Mesenchymal stem cell (in vitro differentiated cells and primary cell): Measurements from ENCODE around the gene SRGAP1.

ENCODE experiments used
- DNase-seq: peaks from one replicate; pipeline ENCODE4 v3.0.0-alpha.2; 2013
- H2AFZ ChIP-seq: one replicate; pipeline ENCODE4 v1.6.1; 2013; ENCODE audit warnings: low read depth, mild to moderate bottlenecking, control low read depth, inconsistent platforms, low read length, moderate library complexity
- H2AK5ac ChIP-seq: 2 replicates; pipeline ENCODE4 v1.6.1; 2013; ENCODE audit warnings: low read length, moderate library complexity, mild to moderate bottlenecking, inconsistent platforms; ENCODE audit not compliant: severe bottlenecking
- H2BK120ac ChIP-seq: one replicate; pipeline ENCODE4 v1.6.1; 2013; ENCODE audit warnings: low read depth, mild to moderate bottlenecking, inconsistent platforms, low read length, moderate library complexity
- H2BK12ac ChIP-seq, 2 experiments: one replicate each; pipeline ENCODE4 v1.6.1; 2013; ENCODE audit warnings: inconsistent platforms in 2 of 2, low read length in 2 of 2, mild to moderate bottlenecking in 2 of 2, moderate library complexity in 2 of 2, control low read depth in 1 of 2
- H2BK15ac ChIP-seq: one replicate; pipeline ENCODE4 v1.6.1; 2013; ENCODE audit warnings: mild to moderate bottlenecking, low read depth, inconsistent platforms; ENCODE audit not compliant: poor library complexity, severe bottlenecking
- H2BK5ac ChIP-seq: 2 replicates; pipeline ENCODE4 v1.6.1; 2013; ENCODE audit warnings: low read depth, mild to moderate bottlenecking, low read length, control low read depth, inconsistent platforms; ENCODE audit not compliant: poor library complexity, severe bottlenecking
- H3K14ac ChIP-seq, 2 experiments: one replicate each; pipeline ENCODE4 v1.6.1; 2013; ENCODE audit warnings: inconsistent platforms in 2 of 2, low read length in 2 of 2, control low read depth in 1 of 2, mild to moderate bottlenecking in 1 of 2, moderate library complexity in 1 of 2
- H3K18ac ChIP-seq, 2 experiments: one replicate each; pipeline ENCODE4 v1.6.1; 2013; ENCODE audit warnings: inconsistent platforms in 2 of 2, low read length in 2 of 2, control low read depth in 1 of 2, low read depth in 1 of 2, mild to moderate bottlenecking in 1 of 2
- H3K23ac ChIP-seq, 2 experiments: one replicate each; pipeline ENCODE4 v1.6.1; 2013; ENCODE audit warnings: inconsistent platforms in 2 of 2, low read length in 2 of 2, mild to moderate bottlenecking in 2 of 2, moderate library complexity in 2 of 2, control low read depth in 1 of 2
- H3K27ac ChIP-seq: 2 replicates; pipeline ENCODE4 v1.5.1; 2013; ENCODE audit warnings: mild to moderate bottlenecking, moderate library complexity, low read length, control low read depth, inconsistent platforms; ENCODE audit not compliant: poor library complexity, severe bottlenecking
- H3K27me3 ChIP-seq, 2 experiments: 2 replicates each; pipeline versions ENCODE4 v1.6.1 to v1.7.0; 2013; ENCODE audit warnings: low read length in 2 of 2, mild to moderate bottlenecking in 2 of 2, moderate library complexity in 2 of 2, control low read depth in 1 of 2, inconsistent platforms in 1 of 2; ENCODE audit not compliant: control insufficient read depth in 1 of 2, insufficient read depth in 1 of 2
- H3K36me3 ChIP-seq, 2 experiments: 2 replicates each; pipeline versions ENCODE4 v1.6.1 to v1.7.0; 2013; ENCODE audit warnings: low read length in 2 of 2, control low read depth in 1 of 2, inconsistent platforms in 1 of 2, low read depth in 1 of 2, mild to moderate bottlenecking in 1 of 2; ENCODE audit not compliant: insufficient read depth in 2 of 2, control insufficient read depth in 1 of 2
- H3K4ac ChIP-seq, 2 experiments: one replicate each; pipeline ENCODE4 v1.6.1; 2013; ENCODE audit warnings: inconsistent platforms in 2 of 2, low read length in 2 of 2, mild to moderate bottlenecking in 2 of 2, moderate library complexity in 2 of 2, control low read depth in 1 of 2, low read depth in 1 of 2
- H3K4me1 ChIP-seq: 2 replicates; pipeline ENCODE4 v1.6.1; 2013; ENCODE audit warnings: low read depth, low read length, control low read depth; ENCODE audit not compliant: control insufficient read depth, insufficient read depth
- H3K4me2 ChIP-seq: 2 replicates; pipeline ENCODE4 v1.6.1; 2013; ENCODE audit warnings: low read length, mild to moderate bottlenecking, inconsistent platforms; ENCODE audit not compliant: poor library complexity, severe bottlenecking
- H3K4me3 ChIP-seq, 2 experiments: 2 replicates each; pipeline versions ENCODE4 v1.5.1 to v1.7.0; 2013; ENCODE audit warnings: low read length in 2 of 2, mild to moderate bottlenecking in 2 of 2, control low read depth in 1 of 2, low read depth in 1 of 2; ENCODE audit not compliant: insufficient read depth in 1 of 2
- H3K79me1 ChIP-seq: replicated peaks from 2 replicates; pipeline ENCODE4 v1.6.1; 2013; ENCODE audit warnings: mild to moderate bottlenecking, control low read depth, low read length, inconsistent platforms; ENCODE audit not compliant: poor library complexity, severe bottlenecking
- H3K9ac ChIP-seq: 2 replicates; pipeline ENCODE4 v1.7.0; 2013; ENCODE audit warnings: mild to moderate bottlenecking, low read length, moderate library complexity
- H3K9me3 ChIP-seq: 2 replicates; pipeline ENCODE4 v1.7.0; 2013; ENCODE audit warnings: mild to moderate bottlenecking, low read length; ENCODE audit not compliant: control insufficient read depth
- H4K8ac ChIP-seq: one replicate; pipeline ENCODE4 v1.6.1; 2013; ENCODE audit warnings: inconsistent platforms, mild to moderate bottlenecking, low read length, moderate library complexity
- H4K91ac ChIP-seq: one replicate; pipeline ENCODE4 v1.6.1; 2013; ENCODE audit warnings: mild to moderate bottlenecking, low read length, inconsistent platforms
- WGBS: methylation state at CpG from one replicate; pipeline ENCODE4 v1.1.7; 2013; ENCODE audit warnings: mixed read lengths; 5-methylcytosine and 5-hydroxymethylcytosine counted together

SRGAP1 gene

GRCh38 chr12:64107776-64108175, 263.3 kb downstream of the SRGAP1 start:
- no peak overlapping the region for H2BK120ac ChIP-seq
- H3K27me3 ChIP-seq = no peaks in the 10 kb centered on the region
- H3K36me3 ChIP-seq = peaks cover 8 to 95% of the 10 kb centered on the region in 2 experiments
- no peak overlapping the region for H3K14ac ChIP-seq
- no peak overlapping the region for H3K27ac ChIP-seq
- no peak overlapping the region for H2AK5ac ChIP-seq
- H2BK15ac ChIP-seq = no peak overlapping the region
- WGBS = 100% methylated on average over 1 of the region's 1 CpG
- H2BK12ac ChIP-seq = no peak overlapping the region
- no peak overlapping the region for H2BK5ac ChIP-seq
- no peak overlapping the region for H4K91ac ChIP-seq
- no peak overlapping the region for H3K4ac ChIP-seq
- no peak overlapping the region for H3K4me3 ChIP-seq
- H3K9ac ChIP-seq = no peak overlapping the region
- H4K8ac ChIP-seq = no peak overlapping the region
- H3K4me2 ChIP-seq = no peak overlapping the region
- H3K9me3 ChIP-seq = no peaks in the 10 kb centered on the region
- H3K4me1 ChIP-seq = no peaks in the 10 kb centered on the region
- H2AFZ ChIP-seq = no peak overlapping the region
- no peak for DNase-seq
- H3K79me1 ChIP-seq = peaks cover 2% of the 10 kb centered on the region
- H3K23ac ChIP-seq = no peak overlapping the region
- no peak overlapping the region for H3K18ac ChIP-seq

DNA sequence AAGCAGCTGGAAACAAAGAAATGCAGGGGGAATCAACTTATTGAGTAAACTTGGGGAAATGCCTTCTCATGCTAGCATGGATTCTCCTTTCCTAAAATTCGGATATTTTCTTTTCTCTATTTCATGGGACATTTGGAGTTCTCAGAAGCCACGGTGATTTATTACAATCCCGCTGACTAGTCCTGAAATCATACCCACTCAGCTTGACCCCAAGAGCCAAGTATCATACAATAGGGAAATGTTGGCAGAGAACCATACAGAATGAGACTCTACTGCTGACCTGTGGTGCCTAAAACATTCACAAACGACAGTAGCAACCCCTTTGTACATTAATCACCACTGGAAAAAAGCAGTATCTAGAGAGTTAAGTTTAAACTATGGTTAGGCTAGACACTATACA, 265.2 kb downstream of the SRGAP1 start:
- Histone ChIP-seq H2AFZ (no peak overlapping the region), H2BK12ac (no peak overlapping the region), H3K9me3 (no peaks in the 10 kb centered on the region), H3K4me1 (no peaks in the 10 kb centered on the region), H4K8ac (no peak overlapping the region), H3K9ac (no peak overlapping the region), H3K36me3 (peaks cover 10 to 97% of the 10 kb centered on the region in 2 experiments), H3K18ac (no peak overlapping the region), H3K14ac (no peak overlapping the region), H3K79me1 (peaks cover 2% of the 10 kb centered on the region), H3K27me3 (no peaks in the 10 kb centered on the region), H2BK15ac (no peak overlapping the region), H4K91ac (no peak overlapping the region), H3K4ac (no peak overlapping the region), H2AK5ac (no peak overlapping the region), H2BK120ac (no peak overlapping the region), H2BK5ac (no peak overlapping the region), H3K23ac (no peak overlapping the region), H3K27ac (no peak overlapping the region), H3K4me2 (no peak overlapping the region), H3K4me3 (no peak overlapping the region)
- DNase-seq = no peak
- 95% methylated on average over 3 of the region's 4 CpGs for WGBS

GRCh38 chr12:64110864-64111263, 266.4 kb downstream of the SRGAP1 start:
- H3K18ac ChIP-seq = no peak overlapping the region
- no peak overlapping the region for H3K4me3 ChIP-seq
- no peak overlapping the region for H3K23ac ChIP-seq
- no peak overlapping the region for H2BK12ac ChIP-seq
- H2AK5ac ChIP-seq = no peak overlapping the region
- H4K8ac ChIP-seq = no peak overlapping the region
- H2BK15ac ChIP-seq = no peak overlapping the region
- H3K27ac ChIP-seq = no peak overlapping the region
- no peaks in the 10 kb centered on the region for H3K4me1 ChIP-seq
- H3K9ac ChIP-seq = no peak overlapping the region
- H3K27me3 ChIP-seq = no peaks in the 10 kb centered on the region
- no peak overlapping the region for H3K4ac ChIP-seq
- no peak for DNase-seq
- H2AFZ ChIP-seq = no peak overlapping the region
- H3K36me3 ChIP-seq = peaks cover 7 to 97% of the 10 kb centered on the region in 2 experiments
- H2BK120ac ChIP-seq = no peak overlapping the region
- H3K9me3 ChIP-seq = no peaks in the 10 kb centered on the region
- H4K91ac ChIP-seq = no peak overlapping the region
- H2BK5ac ChIP-seq = no peak overlapping the region
- H3K4me2 ChIP-seq = no peak overlapping the region
- H3K79me1 ChIP-seq = peaks cover 2% of the 10 kb centered on the region
- H3K14ac ChIP-seq = no peak overlapping the region

DNA sequence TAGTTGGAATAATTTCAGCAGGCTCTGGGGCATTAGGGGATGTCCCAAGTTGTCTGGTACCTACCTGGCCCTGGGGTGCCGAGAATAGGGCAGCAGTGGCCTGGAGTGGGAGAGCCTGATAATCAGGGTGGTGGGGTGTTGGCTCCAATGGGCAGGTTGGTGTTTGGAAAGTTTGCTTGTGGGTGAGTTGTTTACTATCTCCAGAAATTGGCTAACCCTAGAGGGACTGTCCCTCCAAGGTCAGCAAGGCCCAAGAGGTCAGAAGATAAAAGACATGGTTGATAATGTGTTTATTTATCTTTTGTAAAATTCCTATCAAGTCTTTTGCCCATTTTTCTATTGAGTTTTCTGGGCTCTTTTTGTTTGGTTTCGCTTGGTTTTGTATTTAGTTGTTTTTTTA, 272.5 kb downstream of the SRGAP1 start:
- Histone ChIP-seq H2BK12ac (no peak overlapping the region), H2BK120ac (no peak overlapping the region), H3K9ac (no peak overlapping the region), H3K18ac (no peak overlapping the region), H2BK5ac (no peak overlapping the region), H3K27me3 (no peaks in the 10 kb centered on the region), H3K4ac (no peak overlapping the region), H3K36me3 (peaks cover 12 to 95% of the 10 kb centered on the region in 2 experiments), H4K91ac (no peak overlapping the region), H2AFZ (no peak overlapping the region), H3K4me1 (no peaks in the 10 kb centered on the region), H3K14ac (no peak overlapping the region), H2BK15ac (no peak overlapping the region), H2AK5ac (no peak overlapping the region), H3K79me1 (peaks cover 6% of the 10 kb centered on the region), H4K8ac (no peak overlapping the region), H3K27ac (no peak overlapping the region), H3K9me3 (no peaks in the 10 kb centered on the region), H3K4me2 (no peak overlapping the region), H3K23ac (no peak overlapping the region), H3K4me3 (no peak overlapping the region)
- no peak for DNase-seq
- 98% methylated on average over 2 of the region's 2 CpGs for WGBS
